Activated CD4-positive, CD25-positive, alpha-beta regulatory T cell treated with anti-CD3 and anti-CD28 coated beads, Interleukin-2, amount 50 U/mL, for 24 hours (primary cell): ENCODE data around the gene ORM2.

Source experiments
- ATAC-seq, 2 donors: fragments of 150-1000 bp; cut with Tn5 transposase; one replicate each; pipeline ENCODE4 v1.10.0; 2021; ENCODE audit warnings: mild to moderate bottlenecking in 1 of 2, moderate library complexity in 1 of 2

ORM2 gene

DNA sequence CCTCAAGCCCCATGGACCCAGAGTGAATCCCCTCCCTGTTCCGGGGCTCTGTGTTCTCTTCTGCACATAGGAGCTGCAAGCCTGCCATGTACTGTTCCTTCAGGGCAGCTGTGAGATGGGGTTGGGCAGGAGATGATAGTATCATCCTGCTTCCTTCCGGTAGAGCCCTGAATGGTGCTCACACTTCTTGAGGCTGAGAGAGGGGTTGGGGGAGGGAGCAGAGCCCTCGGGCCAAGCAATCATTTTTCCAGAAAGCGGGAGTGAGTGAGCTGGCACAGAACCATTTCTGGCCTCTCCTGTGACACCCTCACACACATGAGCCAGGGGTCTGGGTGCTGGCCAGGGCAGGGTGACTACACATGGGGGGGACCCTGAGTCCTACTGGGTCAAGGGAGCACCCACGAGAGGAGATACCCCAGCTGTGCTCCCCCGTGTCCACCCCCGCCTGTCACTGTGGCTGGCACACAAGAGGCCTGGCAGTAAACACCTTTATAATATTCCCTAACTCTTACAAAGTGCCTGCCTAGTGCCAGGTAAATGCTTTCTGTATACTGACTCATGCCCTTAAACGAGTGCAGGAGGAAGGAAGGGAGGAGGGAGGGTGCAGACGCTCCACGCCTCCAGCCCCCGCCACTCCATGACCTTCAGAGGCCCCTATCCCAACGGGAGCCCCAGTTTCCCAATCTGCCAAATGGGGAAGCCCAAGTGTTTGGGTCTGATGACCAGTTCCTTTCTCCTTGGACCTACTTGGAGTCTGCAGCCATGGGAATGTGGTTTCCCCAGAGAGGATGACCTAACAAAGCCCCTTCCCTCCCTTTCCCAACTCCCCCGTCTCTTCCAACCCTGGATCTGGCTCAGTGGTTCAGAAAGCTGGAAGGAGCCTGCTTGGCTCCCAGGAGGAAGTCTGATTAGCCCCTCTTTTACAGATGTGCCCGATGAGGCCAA, 42.6 kb downstream of the ORM2 start:
- peak; percentile 49 to 64 for ATAC-seq

DNA sequence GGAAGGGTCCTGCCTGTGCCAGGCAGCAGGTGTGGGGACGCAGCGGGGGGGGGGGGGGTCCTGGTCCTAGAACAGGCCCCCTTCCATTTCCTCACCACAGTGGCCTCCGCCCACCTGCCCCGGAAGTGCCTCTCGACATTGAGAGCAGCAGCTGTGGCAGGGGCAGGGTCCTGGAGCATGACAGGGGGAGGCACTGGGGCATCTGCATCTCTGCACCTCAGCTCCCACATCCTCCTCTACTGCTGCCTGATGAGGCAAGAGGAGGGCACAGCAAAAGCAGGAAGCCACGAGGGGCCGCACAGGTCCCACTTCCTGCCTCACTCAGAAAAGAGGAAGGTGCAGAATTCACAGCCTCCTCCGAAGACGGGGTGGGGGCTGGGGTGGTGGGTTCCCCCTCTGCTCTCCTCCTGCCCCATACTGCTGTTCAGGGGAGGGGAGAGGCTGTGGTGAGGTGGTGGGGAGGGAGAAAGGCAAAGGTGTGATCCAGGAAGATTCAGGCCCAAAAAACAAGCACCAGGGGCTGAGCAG, 43.3 kb downstream of the ORM2 start:
- peak; percentile 83 to 88 for ATAC-seq

DNA sequence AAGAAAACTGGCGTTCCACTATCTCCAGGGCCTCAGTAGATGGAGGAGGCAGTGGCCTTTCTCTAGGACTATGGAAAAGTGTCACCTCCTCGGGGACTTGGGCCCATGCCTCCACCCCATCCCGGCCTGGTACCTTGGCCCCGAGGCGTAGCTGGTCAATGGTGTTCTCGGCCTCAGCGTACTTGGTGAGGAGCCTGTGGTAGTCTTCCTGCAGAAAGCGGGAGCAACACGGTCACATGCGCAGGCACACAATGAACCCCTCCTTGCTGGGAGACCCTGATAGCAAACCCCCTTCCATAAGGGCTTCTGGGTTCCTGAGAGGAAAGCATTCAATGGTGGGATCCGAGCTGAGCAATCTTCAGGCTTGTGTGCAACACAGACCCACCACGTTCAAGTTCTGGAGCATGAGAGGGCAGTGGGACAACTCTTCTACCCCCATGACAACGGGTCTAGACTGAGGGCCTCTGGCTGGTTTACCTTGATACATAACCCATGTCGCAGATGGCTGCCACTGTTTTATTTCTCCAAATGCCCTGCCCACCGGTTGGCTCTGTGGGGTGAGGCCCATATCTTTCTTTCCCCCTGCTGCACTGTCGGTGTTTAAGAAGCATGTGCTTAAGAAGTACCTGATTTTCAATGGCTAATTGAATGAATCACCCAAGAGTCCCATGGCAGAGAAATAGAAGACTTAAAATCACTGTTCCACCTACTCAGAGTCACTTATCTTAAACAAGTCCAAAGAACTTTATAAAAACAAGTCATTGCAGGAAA, 44.5 kb downstream of the ORM2 start:
- ATAC-seq = no peak

DNA sequence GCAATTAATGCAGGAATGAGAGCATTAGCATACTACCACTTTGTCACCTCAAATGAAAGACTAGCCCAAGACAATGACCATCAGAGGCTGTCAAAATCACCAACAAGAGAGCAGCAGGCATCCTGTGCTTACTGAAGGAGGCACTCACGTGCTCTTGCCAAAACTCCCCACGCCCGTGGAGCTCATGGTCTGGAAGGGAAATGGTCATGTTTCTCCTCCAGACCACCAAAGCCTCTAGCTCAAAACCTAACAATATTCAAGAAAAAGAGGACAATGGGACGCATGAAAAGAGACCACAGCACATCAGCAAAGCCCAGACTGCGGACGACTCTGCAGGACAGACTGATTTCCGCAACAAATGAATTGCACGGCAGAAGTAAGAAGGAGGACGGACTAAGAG, 45.3 kb downstream of the ORM2 start:
- ATAC-seq = no peak

DNA sequence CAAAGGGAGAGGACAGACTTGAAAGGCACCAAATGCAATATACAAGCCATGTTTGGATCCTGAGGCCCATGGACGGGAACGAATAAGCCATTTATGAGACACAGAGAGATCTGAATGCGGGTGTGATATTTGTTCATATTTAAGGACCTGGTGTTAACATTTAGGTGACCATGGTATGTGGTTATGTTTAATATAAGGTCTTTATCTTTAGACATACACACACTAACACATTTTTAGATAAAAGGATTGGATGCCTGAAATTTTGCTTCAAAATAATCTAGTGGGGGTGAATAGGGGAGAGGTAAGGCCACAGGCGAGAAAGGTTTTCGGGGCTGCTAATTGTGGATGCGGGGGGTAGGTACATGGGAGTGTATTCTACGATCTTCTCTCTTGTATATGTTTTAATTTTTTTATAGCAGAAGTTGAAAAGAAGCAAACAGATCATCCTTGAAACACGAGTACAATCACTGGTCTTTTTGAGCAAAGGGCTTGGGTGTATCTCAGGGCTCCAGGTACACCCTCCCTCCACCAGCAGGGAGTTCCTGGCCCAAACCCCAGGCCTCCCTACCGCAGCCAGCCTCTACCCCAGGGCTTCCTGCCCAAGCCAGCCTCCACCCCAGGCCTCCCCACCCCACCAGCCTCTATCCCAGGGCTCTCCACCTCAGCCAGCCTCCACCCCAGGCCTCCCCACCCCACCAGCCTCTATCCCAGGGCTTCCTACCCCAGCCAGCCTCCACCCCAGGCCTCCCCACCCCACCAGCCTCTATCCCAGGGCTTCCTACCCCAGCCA, 45.9 kb downstream of the ORM2 start:
- ATAC-seq = no peak

DNA sequence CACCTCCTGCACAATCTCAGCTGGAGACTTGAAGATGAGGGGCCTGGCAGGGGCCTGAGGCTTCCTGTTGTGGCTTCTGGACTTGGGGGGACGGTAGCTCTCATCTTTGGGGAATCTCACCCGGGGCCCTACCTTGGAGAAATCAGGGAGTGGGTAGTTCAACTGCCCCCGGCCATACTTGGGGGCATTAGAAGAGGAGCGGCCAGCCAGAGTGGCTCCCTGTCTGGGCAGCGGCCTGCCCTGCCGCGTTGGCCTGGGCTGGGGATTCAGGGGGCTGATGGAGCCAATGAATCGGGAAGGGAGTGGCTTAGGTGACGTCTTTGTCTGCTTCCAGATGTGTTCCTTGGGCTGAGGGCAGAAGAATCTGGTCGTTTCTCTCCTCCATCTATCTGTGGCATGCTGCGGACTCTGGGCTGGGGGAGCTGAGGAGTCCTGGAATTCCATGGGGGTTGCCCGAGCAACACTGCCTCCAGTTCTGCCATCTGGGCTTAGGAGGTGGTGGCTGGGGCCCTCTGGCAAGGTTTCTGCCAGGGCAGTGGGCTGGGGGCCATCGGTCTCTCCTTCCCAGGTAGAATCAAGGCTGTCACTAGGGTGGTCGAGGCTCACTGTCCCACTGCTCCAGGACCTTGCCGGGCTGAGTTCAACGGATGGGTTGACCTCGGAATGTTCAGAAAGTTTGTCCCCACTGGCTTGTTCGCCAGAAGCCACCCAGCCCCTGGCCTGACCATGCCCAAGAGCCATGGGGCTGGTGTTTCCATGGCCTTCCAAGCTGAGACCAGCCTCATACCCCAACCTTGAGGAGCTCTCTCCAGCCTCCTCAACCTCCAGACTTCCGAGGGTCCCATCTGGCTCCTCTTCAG, 47.1 kb downstream of the ORM2 start:
- no peak for ATAC-seq

DNA sequence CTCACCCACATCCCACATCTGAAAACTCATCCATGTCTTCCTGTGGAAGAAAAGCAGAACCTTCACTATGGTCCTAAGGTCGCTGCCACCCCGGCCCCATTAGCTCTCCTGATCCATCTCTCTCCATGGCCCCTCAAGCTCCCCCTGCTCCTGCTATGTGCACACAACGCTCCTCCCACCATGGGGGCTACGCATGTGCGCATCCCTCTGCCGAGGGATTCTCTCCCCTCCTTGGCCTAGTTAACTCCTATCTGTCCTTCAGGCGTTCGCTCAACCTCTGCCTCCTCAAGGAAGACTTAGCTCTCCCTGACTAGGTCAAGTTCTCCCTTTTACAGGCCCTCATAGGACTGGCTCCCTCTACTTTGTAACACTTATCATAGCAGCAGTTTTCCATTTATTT, 48.3 kb downstream of the ORM2 start:
- no peak for ATAC-seq

DNA sequence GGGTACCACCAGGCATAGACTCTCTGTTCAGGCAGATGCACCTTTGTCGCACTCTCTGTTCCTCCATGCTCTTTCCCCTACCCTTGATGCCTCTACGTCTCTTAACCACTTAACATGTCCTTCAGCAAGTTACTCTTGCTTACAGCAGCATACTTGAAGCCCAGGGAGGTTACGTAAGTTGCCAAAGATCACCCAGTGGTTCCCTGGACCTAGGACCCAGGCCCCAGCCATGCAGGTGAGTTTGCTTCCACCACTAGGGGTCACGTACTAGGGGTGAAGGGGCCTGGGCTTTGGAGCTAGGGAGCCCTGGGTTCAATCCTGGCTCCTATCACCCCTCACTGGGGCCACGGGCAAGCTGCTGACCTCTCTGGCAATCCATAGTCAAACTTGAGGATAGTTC, 49.2 kb downstream of the ORM2 start:
- ATAC-seq = no peak
